ENCODE data around the gene KRTAP20-3. TPM values are rescaled to one million over a fixed set of nuclear protein-coding genes. Genes with fewer than 3 reads are reported as not detected.

Gene KRTAP20-3
- total and polyA plus RNA-seq, 10 of the 15 experiments (the other 5 are each of a cell fraction or from before 2014, with no cell fraction given), result not detected

GRCh38 chr21:30623362-30623761 lies 19.3 kb upstream of the KRTAP20-3 start (continued):
- TF ChIP-seq CEBPZ (IDR thresholded peaks at IDR 0.05; ENCODE audit: low read depth, low read length) (no peak), JUNB (IDR thresholded peaks at IDR 0.05) (no peak)

DNA sequence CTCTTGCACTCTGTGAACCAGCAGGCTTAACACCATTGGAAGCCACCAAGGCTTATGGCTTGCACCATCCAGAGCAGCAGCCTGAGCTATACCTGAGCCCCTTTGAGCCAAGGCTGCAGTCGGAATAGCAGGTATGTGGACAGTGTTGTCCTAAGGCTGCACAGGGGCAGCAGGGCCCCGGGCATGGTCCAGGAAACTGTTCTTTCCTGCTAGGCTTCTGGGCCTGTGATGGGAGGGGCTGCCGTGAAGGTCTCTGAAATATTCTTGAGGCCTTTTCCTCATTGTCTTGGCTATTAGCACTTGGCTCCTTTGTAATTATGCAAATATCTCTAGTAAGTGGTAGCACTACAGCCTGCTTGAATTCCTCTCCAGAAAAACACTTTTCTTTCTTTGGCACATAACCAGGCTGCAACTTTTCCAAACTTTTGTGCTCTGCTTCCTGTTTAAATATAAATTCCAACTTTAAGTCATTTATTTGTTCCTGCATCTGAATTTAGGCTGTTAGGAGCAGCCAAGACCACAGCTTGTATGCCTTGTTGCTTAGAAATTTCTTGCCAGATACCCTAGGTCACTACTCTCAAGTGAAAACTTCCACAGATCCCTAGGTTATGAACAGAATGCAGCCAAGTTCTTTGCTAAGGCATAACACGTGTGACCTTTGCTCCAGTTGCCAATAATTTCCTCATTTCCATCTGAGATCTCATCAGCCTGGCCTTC lies 17.1 kb upstream of the KRTAP20-3 start:
- Histone ChIP-seq H3K9ac (ENCODE audit: control insufficient read depth, insufficient read depth, low read length) (no peak overlapping the region), H3K27me3 (replicated peaks in 1 of 2; ENCODE audit: control insufficient read depth in 2 of 2, insufficient read depth in 2 of 2, low read length in 1 of 2) (no peaks in the 10 kb centered on the region), H3K4me2 (ENCODE audit: control insufficient read depth, insufficient read depth) (no peak overlapping the region), H4K20me1 (ENCODE audit: control insufficient read depth, insufficient read depth) (no peaks in the 10 kb centered on the region), H3K4me3 (no peak overlapping the region), H2AFZ (ENCODE audit: control insufficient read depth, low read depth, low read length) (no peak overlapping the region), H3K4me1 (ENCODE audit: control insufficient read depth, insufficient read depth, low read length) (no peaks in the 10 kb centered on the region), H3K9me3 (replicated peaks; ENCODE audit: control insufficient read depth, insufficient read depth, low read length) (no peaks in the 10 kb centered on the region; the same call in 2 of the 3 replicates), H3K79me2 (ENCODE audit: control insufficient read depth, insufficient read depth, low read length) (no peaks in the 10 kb centered on the region), H3K36me3 (ENCODE audit: control insufficient read depth in 2 of 2, insufficient read depth in 2 of 2, low read length in 1 of 2) (no peaks in the 10 kb centered on the region), H3K27ac (ENCODE audit: control insufficient read depth, insufficient read depth) (no peak overlapping the region)
- in situ Hi-C loops (cut with MboI) (no loop called here), intact Hi-C loops (cut with micrococcal nuclease; ENCODE audit: unreplicated experiment) (no loop called here)
- no peak for DNase-seq (ENCODE audit: low read depth, low spot score)
- ChIA-PET CTCF (no interaction called here), RAD21 (ENCODE audit: unreplicated experiment) (no interaction called here), SMC1A (ENCODE audit: uncharacterized antibody, unreplicated experiment) (no interaction called here), POLR2A (no interaction called here)
- TF ChIP-seq CHD1 (IDR thresholded peaks at IDR 0.05; ENCODE audit: low read depth, low read length) (no peak), YBX1 (IDR thresholded peaks at IDR 0.05) (no peak), EGR1 (IDR thresholded peaks at IDR 0.05; ENCODE audit: borderline replicate concordance in 1 of 2, low read depth in 2 of 2, low read length in 2 of 2) (no peak)
- TF ChIP-seq, protein P1, sequence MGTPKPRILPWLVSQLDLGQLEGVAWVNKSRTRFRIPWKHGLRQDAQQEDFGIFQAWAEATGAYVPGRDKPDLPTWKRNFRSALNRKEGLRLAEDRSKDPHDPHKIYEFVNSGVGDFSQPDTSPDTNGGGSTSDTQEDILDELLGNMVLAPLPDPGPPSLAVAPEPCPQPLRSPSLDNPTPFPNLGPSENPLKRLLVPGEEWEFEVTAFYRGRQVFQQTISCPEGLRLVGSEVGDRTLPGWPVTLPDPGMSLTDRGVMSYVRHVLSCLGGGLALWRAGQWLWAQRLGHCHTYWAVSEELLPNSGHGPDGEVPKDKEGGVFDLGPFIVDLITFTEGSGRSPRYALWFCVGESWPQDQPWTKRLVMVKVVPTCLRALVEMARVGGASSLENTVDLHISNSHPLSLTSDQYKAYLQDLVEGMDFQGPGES (IDR thresholded peaks at IDR 0.05), result no peak
- 10% methylated on average over 4 of the region's 4 CpGs for WGBS (ENCODE audit: insufficient coverage, insufficient replicate concordance, low lambda C conversion rate, missing lambda C conversion rate)
- no peak for ATAC-seq
- BruUV-seq (replicated peaks), result no TSS peak
- FAIRE-seq, result no peak

Data from GM12878 (cell line).